ENCODE data around the gene ZNF33A. TPM values are rescaled to one million over a fixed set of nuclear protein-coding genes. Genes with fewer than 3 reads are reported as not detected.
A peak's percentile ranks its signal among the peaks of the same experiment; 100 is the strongest.
"Not testable (repeated sequence)": the region's sequence is repeated elsewhere in the genome, so short reads cannot be mapped to it uniquely, and the experiment has no call there.

ZNF33A gene
- total RNA-seq, 1 experiment from 2014 or later: 19.0 TPM

GRCh38 chr10:38070501-38070900 lies 60.0 kb downstream of the ZNF33A start:
- TF ChIP-seq CTCF (IDR thresholded peaks at IDR 0.05; ENCODE audit: unreplicated experiment): no peak
- peaks cover 3% of the 10 kb centered on the region for H3K9me3 Mint-ChIP-seq (ENCODE audit: low read depth, unreplicated experiment)
- H3K36me3 Mint-ChIP-seq (ENCODE audit: insufficient read depth, unreplicated experiment): no peaks in the 10 kb centered on the region
- intact Hi-C loops (cut with micrococcal nuclease; ENCODE audit: unreplicated experiment): no loop called here
- no peaks in the 10 kb centered on the region for H3K27me3 Mint-ChIP-seq (ENCODE audit: unreplicated experiment)
- DNase-seq: no peak
- H3K4me1 Mint-ChIP-seq (ENCODE audit: low read depth, unreplicated experiment): no peaks in the 10 kb centered on the region
- CTCF ChIA-PET: no interaction called here
- no TSS peak for BruUV-seq (replicated peaks)
- H3K4me3 Mint-ChIP-seq (ENCODE audit: low read depth, unreplicated experiment): no peak overlapping the region
- H3K27ac Mint-ChIP-seq (ENCODE audit: unreplicated experiment): no peak overlapping the region

DNA sequence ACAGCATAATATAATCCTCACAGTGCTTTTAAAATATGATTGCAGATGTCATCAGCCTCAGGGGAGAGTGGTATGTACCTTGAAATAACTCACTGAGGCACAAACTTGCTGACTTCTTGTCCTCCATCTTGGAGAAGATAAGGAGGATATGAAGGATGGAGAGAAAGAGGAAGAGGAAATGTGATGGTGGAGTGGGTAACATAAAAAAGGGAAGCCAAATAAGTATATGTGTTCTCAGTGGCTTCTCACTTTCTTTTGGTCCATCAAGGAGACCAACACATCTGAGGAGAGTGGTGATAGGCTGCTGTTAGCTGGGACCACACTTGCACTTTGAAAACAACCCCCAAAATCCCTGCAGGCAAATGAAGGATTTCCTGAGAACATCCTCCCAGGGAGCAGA lies 62.1 kb downstream of the ZNF33A start:
- no peak for DNase-seq
- BruUV-seq (replicated peaks): no TSS peak
- no peaks in the 10 kb centered on the region for H3K4me1 Mint-ChIP-seq (ENCODE audit: low read depth, unreplicated experiment)
- intact Hi-C loops (cut with micrococcal nuclease; ENCODE audit: unreplicated experiment): no loop called here
- peaks cover 5% of the 10 kb centered on the region for H3K9me3 Mint-ChIP-seq (ENCODE audit: low read depth, unreplicated experiment)
- CTCF ChIA-PET: no interaction called here
- no peak for TF ChIP-seq CTCF (IDR thresholded peaks at IDR 0.05; ENCODE audit: unreplicated experiment)
- no peaks in the 10 kb centered on the region for H3K27me3 Mint-ChIP-seq (ENCODE audit: unreplicated experiment)
- H3K4me3 Mint-ChIP-seq (ENCODE audit: low read depth, unreplicated experiment): no peak overlapping the region
- H3K27ac Mint-ChIP-seq (ENCODE audit: unreplicated experiment): no peak overlapping the region
- H3K36me3 Mint-ChIP-seq (ENCODE audit: insufficient read depth, unreplicated experiment): no peaks in the 10 kb centered on the region

DNA sequence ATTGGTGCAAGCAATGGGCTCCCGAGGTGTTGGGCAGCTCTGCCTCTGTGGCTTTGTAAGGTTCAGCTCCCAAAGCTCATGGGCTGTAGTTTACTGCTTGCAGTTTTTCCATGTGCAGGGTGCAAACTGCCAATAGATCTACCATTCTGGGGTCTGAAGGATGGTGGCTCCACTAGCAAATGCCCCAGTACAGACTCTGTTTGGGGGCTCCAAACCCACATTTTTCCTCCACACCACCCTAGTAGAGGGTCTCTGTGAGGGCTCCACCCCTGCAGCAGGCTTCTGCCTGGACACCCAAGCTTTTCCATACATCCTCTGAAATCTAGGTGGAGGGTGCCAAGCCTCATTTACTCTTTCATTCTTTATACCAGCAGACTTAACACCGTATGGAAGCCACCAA lies 66.2 kb downstream of the ZNF33A start:
- no peaks in the 10 kb centered on the region for H3K36me3 Mint-ChIP-seq (ENCODE audit: insufficient read depth, unreplicated experiment)

DNA sequence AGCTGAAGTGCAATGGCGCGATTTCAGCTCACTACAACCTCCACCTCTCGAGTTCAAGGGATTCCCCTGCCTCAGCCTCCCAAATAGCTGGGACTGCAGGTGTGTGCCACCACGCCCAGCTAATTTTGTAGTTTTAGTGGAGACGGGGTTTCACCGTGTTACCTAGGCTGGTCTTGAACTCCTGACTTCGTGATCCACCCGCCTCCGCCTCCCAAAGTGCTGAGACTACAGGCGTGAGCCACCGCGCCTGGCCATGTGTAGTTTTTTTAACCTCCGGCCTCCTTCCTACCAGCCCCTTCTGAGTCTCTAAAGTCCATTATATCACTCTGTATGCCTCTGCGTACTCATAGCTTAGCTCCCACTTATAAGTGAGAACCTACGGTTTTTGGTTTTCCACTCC lies 82.8 kb downstream of the ZNF33A start:
- H3K36me3 Mint-ChIP-seq (ENCODE audit: insufficient read depth, unreplicated experiment): peaks cover 40% of the 10 kb centered on the region
- not testable (repeated sequence) for H3K9me3 Mint-ChIP-seq (ENCODE audit: low read depth, unreplicated experiment); H3K27ac Mint-ChIP-seq (ENCODE audit: unreplicated experiment); BruUV-seq (replicated peaks); H3K4me1 Mint-ChIP-seq (ENCODE audit: low read depth, unreplicated experiment); H3K27me3 Mint-ChIP-seq (ENCODE audit: unreplicated experiment); DNase-seq
- intact Hi-C loops (cut with micrococcal nuclease; ENCODE audit: unreplicated experiment): loop anchor here (5.0 kb wide), 1 partner anchor 116 kb away; the partner anchor contains the start of gene ZNF25
- CTCF ChIA-PET: interaction anchor here (0.7 kb wide), 1 partner anchor 11 kb away, joined by 7 read pairs; no protein-coding TSS in a partner anchor
- peak overlapping the region; percentile 84 for H3K4me3 Mint-ChIP-seq (ENCODE audit: low read depth, unreplicated experiment)

More for the DNA sequence above, 66.2 kb downstream of the ZNF33A start:
- CTCF ChIA-PET: no interaction called here
- DNase-seq: no peak
- intact Hi-C loops (cut with micrococcal nuclease; ENCODE audit: unreplicated experiment): no loop called here
- Mint-ChIP-seq H3K27me3 (ENCODE audit: unreplicated experiment) (no peaks in the 10 kb centered on the region), H3K27ac (ENCODE audit: unreplicated experiment) (no peak overlapping the region), H3K4me1 (ENCODE audit: low read depth, unreplicated experiment) (no peaks in the 10 kb centered on the region), H3K4me3 (ENCODE audit: low read depth, unreplicated experiment) (no peak overlapping the region), H3K9me3 (ENCODE audit: low read depth, unreplicated experiment) (peaks cover 7% of the 10 kb centered on the region)
- no TSS peak for BruUV-seq (replicated peaks)
- no peak for TF ChIP-seq CTCF (IDR thresholded peaks at IDR 0.05; ENCODE audit: unreplicated experiment)

DNA sequence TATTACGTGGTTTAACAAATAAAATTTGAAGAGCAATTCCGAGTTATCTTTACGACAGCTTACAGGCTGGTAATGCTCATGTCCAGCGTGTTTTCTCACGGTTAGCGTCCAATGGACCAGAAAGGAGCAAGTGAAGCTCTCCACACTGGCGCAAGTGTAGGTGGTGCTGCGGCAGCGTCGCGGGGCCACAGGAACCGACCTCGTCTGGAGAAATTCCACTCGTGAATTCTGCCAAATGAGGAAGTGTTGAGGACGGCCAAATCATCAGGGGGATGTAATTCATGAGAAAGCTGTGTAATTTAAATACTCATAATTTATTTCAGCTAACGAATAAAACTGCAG lies 83.3 kb downstream of the ZNF33A start:
- H3K4me3 Mint-ChIP-seq (ENCODE audit: low read depth, unreplicated experiment): peak overlapping the region; percentile 84
- intact Hi-C loops (cut with micrococcal nuclease; ENCODE audit: unreplicated experiment): loop anchor here (5.0 kb wide), 1 partner anchor 116 kb away; the partner anchor contains the start of gene ZNF25
- H3K4me1 Mint-ChIP-seq (ENCODE audit: low read depth, unreplicated experiment): no peaks in the 10 kb centered on the region
- H3K27me3 Mint-ChIP-seq (ENCODE audit: unreplicated experiment): no peaks in the 10 kb centered on the region
- H3K27ac Mint-ChIP-seq (ENCODE audit: unreplicated experiment): peak overlapping the region; percentile 88
- peaks cover 5% of the 10 kb centered on the region for H3K9me3 Mint-ChIP-seq (ENCODE audit: low read depth, unreplicated experiment)
- peaks cover 40% of the 10 kb centered on the region for H3K36me3 Mint-ChIP-seq (ENCODE audit: insufficient read depth, unreplicated experiment)
- no TSS peak for BruUV-seq (replicated peaks)
- no peak for TF ChIP-seq CTCF (IDR thresholded peaks at IDR 0.05; ENCODE audit: unreplicated experiment)
- CTCF ChIA-PET: no interaction called here
- no peak for DNase-seq
